Parathyroid adenoma (tissue), 2 donors: Measurements from ENCODE around the gene TACC2.
A peak's percentile ranks its signal among the peaks of the same experiment; 100 is the strongest.

Experiments
- H2AFZ ChIP-seq: fragments of 300-600 bp; sonication (generic); one replicate; pipeline ENCODE4 v1.7.0; 2017; ENCODE audit warnings: antibody characterized with exemption, mild to moderate bottlenecking
- H3K27ac ChIP-seq: fragments of 300-600 bp; sonication (generic); one replicate; pipeline ENCODE4 v1.7.0; 2017
- H3K27me3 ChIP-seq: fragments of 300-600 bp; sonication (generic); one replicate; pipeline ENCODE4 v1.7.0; 2017; ENCODE audit warnings: low read length; ENCODE audit not compliant: control insufficient read depth, insufficient read depth
- H3K36me3 ChIP-seq: fragments of 300-600 bp; sonication (generic); one replicate; pipeline ENCODE4 v1.7.0; 2017; ENCODE audit warnings: low read length; ENCODE audit not compliant: control insufficient read depth, insufficient read depth
- H3K4me1 ChIP-seq: fragments of 300-600 bp; sonication (generic); one replicate; pipeline ENCODE4 v1.7.0; 2017; ENCODE audit warnings: control low read depth
- H3K4me2 ChIP-seq: fragments of 300-600 bp; sonication (generic); one replicate; pipeline ENCODE4 v1.7.0; 2017; ENCODE audit warnings: low read length
- H3K4me3 ChIP-seq: fragments of 300-600 bp; sonication (generic); one replicate; pipeline ENCODE4 v1.7.0; 2017; ENCODE audit warnings: low read depth, low read length
- H3K79me2 ChIP-seq: fragments of 300-600 bp; sonication (generic); one replicate; pipeline ENCODE4 v1.7.0; 2017; ENCODE audit warnings: control low read depth
- H3K9ac ChIP-seq: fragments of 300-600 bp; sonication (generic); one replicate; pipeline ENCODE4 v1.7.0; 2017; ENCODE audit warnings: mild to moderate bottlenecking
- H3K9me3 ChIP-seq: fragments of 300-600 bp; sonication (generic); one replicate; pipeline ENCODE4 v1.7.0; 2017; ENCODE audit warnings: low read length; ENCODE audit not compliant: control insufficient read depth
- TF ChIP-seq, protein P1 (sequence below): fragments of 300-600 bp; sonication (generic); IDR thresholded peaks from one replicate; pipeline ENCODE4 v1.7.0; 2017; ENCODE audit warnings: antibody characterized with exemption, mild to moderate bottlenecking
- donor health status: primary hyperparathyroidism.

TACC2 gene

DNA sequence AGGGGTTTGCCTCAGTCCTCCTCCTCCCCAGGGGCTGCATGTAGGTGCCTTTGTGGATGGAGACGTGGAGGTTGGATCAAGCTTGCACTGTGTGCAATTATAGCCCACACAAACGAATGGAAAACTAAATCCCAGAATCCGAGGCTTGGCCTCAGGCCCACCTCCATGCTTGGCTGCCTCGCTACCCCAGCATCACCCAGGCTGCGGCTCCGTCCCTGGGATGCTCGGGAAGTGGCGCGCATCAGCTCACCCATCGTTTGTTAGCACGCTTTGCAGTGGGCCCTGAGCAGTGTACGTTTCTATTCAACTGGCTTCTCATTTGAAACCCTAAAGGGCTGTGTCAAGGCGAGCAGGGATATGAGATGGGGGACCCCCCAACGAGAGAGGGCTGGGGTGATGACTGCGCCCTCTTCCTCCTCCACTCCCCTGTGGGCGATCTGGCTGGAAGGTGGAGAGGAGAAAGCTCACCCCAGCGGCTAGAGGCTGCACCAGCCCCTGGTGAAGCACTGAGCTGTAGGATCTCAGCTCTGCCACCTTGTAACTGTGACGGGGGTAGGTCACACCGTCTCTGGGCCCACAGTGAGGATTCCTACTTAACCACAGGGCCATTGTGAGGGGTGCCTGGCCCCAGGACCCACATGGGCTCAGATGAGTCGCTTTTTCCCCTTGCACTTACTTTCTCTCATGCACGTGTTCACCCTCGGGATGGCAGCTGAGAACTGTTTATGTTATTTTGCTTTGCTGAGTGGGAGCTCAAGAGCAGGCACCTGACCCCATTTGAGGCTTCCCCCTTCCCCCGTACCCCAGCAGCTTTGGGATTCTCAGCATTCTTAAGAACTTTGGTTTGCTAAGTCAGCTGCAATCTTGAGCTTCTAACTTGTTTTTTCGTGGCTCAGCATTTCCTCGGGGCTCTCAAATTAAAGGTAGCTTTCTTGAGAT lies 269.4 kb downstream of the TACC2 start:
- TF ChIP-seq, protein P1, sequence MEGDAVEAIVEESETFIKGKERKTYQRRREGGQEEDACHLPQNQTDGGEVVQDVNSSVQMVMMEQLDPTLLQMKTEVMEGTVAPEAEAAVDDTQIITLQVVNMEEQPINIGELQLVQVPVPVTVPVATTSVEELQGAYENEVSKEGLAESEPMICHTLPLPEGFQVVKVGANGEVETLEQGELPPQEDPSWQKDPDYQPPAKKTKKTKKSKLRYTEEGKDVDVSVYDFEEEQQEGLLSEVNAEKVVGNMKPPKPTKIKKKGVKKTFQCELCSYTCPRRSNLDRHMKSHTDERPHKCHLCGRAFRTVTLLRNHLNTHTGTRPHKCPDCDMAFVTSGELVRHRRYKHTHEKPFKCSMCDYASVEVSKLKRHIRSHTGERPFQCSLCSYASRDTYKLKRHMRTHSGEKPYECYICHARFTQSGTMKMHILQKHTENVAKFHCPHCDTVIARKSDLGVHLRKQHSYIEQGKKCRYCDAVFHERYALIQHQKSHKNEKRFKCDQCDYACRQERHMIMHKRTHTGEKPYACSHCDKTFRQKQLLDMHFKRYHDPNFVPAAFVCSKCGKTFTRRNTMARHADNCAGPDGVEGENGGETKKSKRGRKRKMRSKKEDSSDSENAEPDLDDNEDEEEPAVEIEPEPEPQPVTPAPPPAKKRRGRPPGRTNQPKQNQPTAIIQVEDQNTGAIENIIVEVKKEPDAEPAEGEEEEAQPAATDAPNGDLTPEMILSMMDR = no peak
- Histone ChIP-seq H3K79me2 (no peaks in the 10 kb centered on the region), H2AFZ (peak overlapping the region; percentile 57), H3K4me1 (no peaks in the 10 kb centered on the region), H3K4me2 (peak overlapping the region; percentile 63), H3K9ac (no peak overlapping the region), H3K36me3 (no peaks in the 10 kb centered on the region), H3K27ac (peak overlapping the region; percentile 17), H3K27me3 (no peaks in the 10 kb centered on the region), H3K4me3 (peak overlapping the region; percentile 15), H3K9me3 (no peaks in the 10 kb centered on the region)

DNA sequence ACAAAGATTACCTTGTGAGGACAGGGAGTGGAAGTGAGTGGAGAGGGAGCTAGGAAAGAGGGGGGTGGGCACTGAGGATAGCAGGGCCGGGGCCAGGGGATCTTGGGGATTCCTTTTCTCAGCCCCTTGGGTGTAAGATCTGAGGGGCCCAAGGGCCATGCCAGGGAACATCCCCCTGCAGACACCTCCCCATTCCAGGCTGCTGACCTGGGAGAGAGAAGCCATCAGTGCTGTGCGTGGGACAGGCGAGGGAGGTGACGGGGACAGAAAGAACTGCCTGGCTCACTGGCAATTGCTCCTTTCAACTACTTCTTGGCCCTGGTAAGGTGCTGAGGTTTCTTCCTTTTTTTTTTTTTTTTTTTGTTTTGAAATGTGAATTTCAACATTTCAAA lies 270.1 kb downstream of the TACC2 start:
- Histone ChIP-seq H3K4me2 (peak overlapping the region; percentile 63), H3K27ac (peak overlapping the region; percentile 17), H3K4me1 (no peaks in the 10 kb centered on the region), H2AFZ (peak overlapping the region; percentile 57), H3K9me3 (no peaks in the 10 kb centered on the region), H3K9ac (no peak overlapping the region), H3K79me2 (no peaks in the 10 kb centered on the region), H3K4me3 (peak overlapping the region; percentile 15), H3K36me3 (no peaks in the 10 kb centered on the region), H3K27me3 (no peaks in the 10 kb centered on the region)
- TF ChIP-seq, protein P1 = no peak

DNA sequence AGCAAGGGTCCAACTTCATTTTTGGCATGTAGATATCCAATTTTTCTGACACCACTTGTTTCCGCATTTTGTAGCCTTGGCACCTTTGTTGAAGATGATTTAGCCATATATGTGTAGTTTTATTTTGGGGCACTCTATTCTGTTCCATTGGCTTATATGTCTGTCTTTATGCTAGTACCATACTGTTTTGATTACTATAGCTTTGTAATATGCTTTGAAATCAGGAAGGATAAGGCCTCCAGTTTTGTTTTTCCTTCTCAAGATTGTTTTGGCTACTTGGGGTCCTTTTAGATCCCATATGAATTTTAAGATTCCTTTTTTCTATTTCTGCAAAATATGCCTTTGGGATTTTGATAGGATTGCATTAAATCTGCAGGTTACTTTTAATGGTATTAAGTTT lies 272.6 kb downstream of the TACC2 start:
- H3K4me1 ChIP-seq = no peaks in the 10 kb centered on the region
- no peak overlapping the region for H3K4me2 ChIP-seq
- H3K27ac ChIP-seq = no peak overlapping the region
- no peaks in the 10 kb centered on the region for H3K79me2 ChIP-seq
- no peak overlapping the region for H3K4me3 ChIP-seq
- no peaks in the 10 kb centered on the region for H3K9me3 ChIP-seq
- no peaks in the 10 kb centered on the region for H3K36me3 ChIP-seq
- TF ChIP-seq, protein P1 = no peak
- H3K9ac ChIP-seq = no peak overlapping the region
- no peak overlapping the region for H2AFZ ChIP-seq
- H3K27me3 ChIP-seq = no peaks in the 10 kb centered on the region

DNA sequence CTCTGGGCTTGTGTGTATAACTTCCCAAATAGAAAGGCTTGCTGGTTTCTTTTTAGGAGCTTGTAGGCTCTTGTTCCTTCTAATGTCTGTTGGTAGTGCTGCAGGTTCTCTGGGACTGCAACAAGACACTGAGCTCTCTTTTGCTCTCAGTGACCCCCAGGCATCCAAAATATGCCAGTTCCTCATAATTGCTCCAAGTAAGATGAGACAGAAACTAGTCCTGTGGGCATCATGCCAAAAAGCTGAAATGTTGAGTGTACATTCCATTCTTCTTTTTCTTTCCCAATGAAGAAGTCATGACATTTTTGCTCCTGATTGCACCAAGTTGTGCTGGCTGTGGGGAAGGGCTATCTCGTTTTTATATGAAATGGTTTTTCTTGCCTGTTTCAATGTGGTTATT lies 275.0 kb downstream of the TACC2 start:
- Histone ChIP-seq H3K27me3 (no peaks in the 10 kb centered on the region), H3K4me3 (no peak overlapping the region), H3K4me2 (no peak overlapping the region), H3K79me2 (no peaks in the 10 kb centered on the region), H3K9ac (no peak overlapping the region), H3K4me1 (no peaks in the 10 kb centered on the region), H3K27ac (no peak overlapping the region), H3K9me3 (no peaks in the 10 kb centered on the region), H2AFZ (no peak overlapping the region), H3K36me3 (no peaks in the 10 kb centered on the region)
- TF ChIP-seq, protein P1 = no peak

DNA sequence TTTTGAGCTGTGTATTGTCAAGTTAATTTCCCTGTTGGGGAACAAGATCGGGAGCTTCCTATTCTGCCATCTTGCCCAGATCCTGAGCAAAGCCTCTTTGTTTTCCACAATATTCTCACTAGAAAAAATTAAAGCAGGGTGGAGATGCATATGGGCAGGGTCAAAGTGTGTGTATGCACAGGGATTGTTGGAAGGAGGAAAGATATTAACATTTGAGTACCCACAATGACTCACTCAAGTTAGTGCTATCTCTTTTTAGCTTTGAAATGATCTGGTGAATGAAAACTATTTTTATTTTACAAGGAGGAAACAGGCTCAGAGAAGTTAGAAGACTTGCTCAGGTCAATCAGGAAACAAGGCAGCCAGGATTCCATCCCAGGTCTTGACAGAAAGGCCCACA lies 275.5 kb downstream of the TACC2 start:
- H3K27me3 ChIP-seq = no peaks in the 10 kb centered on the region
- TF ChIP-seq, protein P1 = no peak
- H3K4me1 ChIP-seq = no peaks in the 10 kb centered on the region
- no peak overlapping the region for H3K4me3 ChIP-seq
- no peak overlapping the region for H2AFZ ChIP-seq
- no peak overlapping the region for H3K9ac ChIP-seq
- no peak overlapping the region for H3K4me2 ChIP-seq
- H3K79me2 ChIP-seq = no peaks in the 10 kb centered on the region
- H3K36me3 ChIP-seq = no peaks in the 10 kb centered on the region
- no peak overlapping the region for H3K27ac ChIP-seq
- H3K9me3 ChIP-seq = no peaks in the 10 kb centered on the region
